GM18870 (cell line): ENCODE results near the gene FXN.
"Not testable (repeated sequence)": the region's sequence is repeated elsewhere in the genome, so short reads cannot be mapped to it uniquely, and the experiment has no call there.

Experiments
- ATAC-seq: cut with Tn5 transposase; IDR thresholded peaks from one replicate; pipeline ENCODE4 v1.9.1; 2021; ENCODE audit warnings: moderate library complexity; ENCODE audit not compliant: unreplicated experiment

Gene FXN

GRCh38 chr9:69097923-69098593, 62.5 kb downstream of the FXN start:
- no peak for ATAC-seq

GRCh38 chr9:69103348-69103996, 67.9 kb downstream of the FXN start:
- ATAC-seq, result not testable (repeated sequence)

- no peak for ATAC-seq
These were observed 69.4 kb downstream of the FXN start for GRCh38 chr9:69104830-69105527.

GRCh38 chr9:69107771-69108170, 72.2 kb downstream of the FXN start:
- ATAC-seq, result no peak

- ATAC-seq, result not testable (repeated sequence)
These were observed 73.2 kb downstream of the FXN start for GRCh38 chr9:69108706-69109105.

GRCh38 chr9:69109152-69109551, 73.6 kb downstream of the FXN start:
- no peak for ATAC-seq

GRCh38 chr9:69112646-69113045, 77.1 kb downstream of the FXN start:
- ATAC-seq, result not testable (repeated sequence)

GRCh38 chr9:69115621-69116020, 80.1 kb downstream of the FXN start:
- ATAC-seq, result no peak

GRCh38 chr9:69118656-69119055, 83.1 kb downstream of the FXN start:
- no peak for ATAC-seq

- no peak for ATAC-seq
These were observed 85.0 kb downstream of the FXN start for GRCh38 chr9:69120380-69121154.

GRCh38 chr9:69121155-69122081, 85.9 kb downstream of the FXN start:
- ATAC-seq, result peak; percentile 43

- ATAC-seq, result peak; percentile 51
These were observed 86.6 kb downstream of the FXN start for GRCh38 chr9:69122082-69122548.

GRCh38 chr9:69122549-69123141, 87.1 kb downstream of the FXN start:
- no peak for ATAC-seq

GRCh38 chr9:69130456-69131441, 95.2 kb downstream of the FXN start:
- ATAC-seq, result no peak

GRCh38 chr9:69131682-69132081, 96.1 kb downstream of the FXN start:
- no peak for ATAC-seq

GRCh38 chr9:69132361-69132760, 96.8 kb downstream of the FXN start:
- ATAC-seq, result no peak

GRCh38 chr9:69134412-69134811, 98.9 kb downstream of the FXN start:
- ATAC-seq, result no peak

- ATAC-seq, result no peak
These were observed 100.6 kb downstream of the FXN start for GRCh38 chr9:69136185-69136584.

- no peak for ATAC-seq
These were observed 101.2 kb downstream of the FXN start for GRCh38 chr9:69136779-69137178.
